Activated CD8-positive, alpha-beta T cell treated with anti-CD3 and anti-CD28 coated beads for 36 hours (primary cell): ENCODE data around the gene KEAP1. TPM values are rescaled to one million over a fixed set of nuclear protein-coding genes. Genes with fewer than 3 reads are reported as not detected.

Experiments used
- ATAC-seq: fragments of 200-7000 bp; cut with Tn5 transposase; one replicate; pipeline ENCODE4 v1.10.0; 2021; ENCODE audit warnings: mild to moderate bottlenecking, moderate library complexity
- CTCF ChIA-PET: fragments of 350-600 bp; sonication (Branson Sonifier 250); formaldehyde crosslinking; loops from one replicate; lab custom pipeline; 2021; ENCODE audit warnings: antibody characterized with exemption; lab: Charles Lee
- POLR2A ChIA-PET: fragments of 350-600 bp; sonication (Branson Sonifier 250); formaldehyde crosslinking; loops from one replicate; lab custom pipeline; 2021; ENCODE audit warnings: antibody characterized with exemption; lab: Charles Lee
- DNase-seq: peaks from one replicate; pipeline ENCODE4 v3.0.0-alpha.2; 2020
- H3K27ac Mint-ChIP-seq: one replicate; pipeline ENCODE4 v1.8.0; 2021; ENCODE audit warnings: mild to moderate bottlenecking, mixed read lengths
- H3K27me3 Mint-ChIP-seq: one replicate; pipeline ENCODE4 v1.8.0; 2021; ENCODE audit warnings: mixed read lengths
- H3K36me3 Mint-ChIP-seq: one replicate; pipeline ENCODE4 v1.8.0; 2021; ENCODE audit warnings: low read depth, mixed read lengths
- H3K4me1 Mint-ChIP-seq: one replicate; pipeline ENCODE4 v1.8.0; 2021; ENCODE audit warnings: low read depth, mixed read lengths
- H3K4me3 Mint-ChIP-seq: one replicate; pipeline ENCODE4 v1.8.0; 2021; ENCODE audit warnings: mild to moderate bottlenecking, moderate library complexity, mixed read lengths
- H3K9me3 Mint-ChIP-seq: one replicate; pipeline ENCODE4 v1.8.0; 2021; ENCODE audit warnings: mixed read lengths
- intact Hi-C: fragments of 100-400 bp; cut with micrococcal nuclease; formaldehyde crosslinking; loops from one replicate; pipeline ENCODE4 v1.10.0; 2022
- total RNA-seq, 2 experiments: library from RNA; stranded (reverse); gene quantifications; one replicate each; pipeline ENCODE4 v1.2.3, GENCODE V29; 2021
- TF ChIP-seq, protein P1 (sequence below): fragments of 200-600 bp; IDR thresholded peaks from one replicate; pipeline ENCODE4 v1.8.0; 2022; ENCODE audit warnings: antibody characterized with exemption, mild to moderate bottlenecking

KEAP1 gene
- total RNA-seq, 2 experiments from 2014 or later = 44.7 to 55.0 TPM

DNA sequence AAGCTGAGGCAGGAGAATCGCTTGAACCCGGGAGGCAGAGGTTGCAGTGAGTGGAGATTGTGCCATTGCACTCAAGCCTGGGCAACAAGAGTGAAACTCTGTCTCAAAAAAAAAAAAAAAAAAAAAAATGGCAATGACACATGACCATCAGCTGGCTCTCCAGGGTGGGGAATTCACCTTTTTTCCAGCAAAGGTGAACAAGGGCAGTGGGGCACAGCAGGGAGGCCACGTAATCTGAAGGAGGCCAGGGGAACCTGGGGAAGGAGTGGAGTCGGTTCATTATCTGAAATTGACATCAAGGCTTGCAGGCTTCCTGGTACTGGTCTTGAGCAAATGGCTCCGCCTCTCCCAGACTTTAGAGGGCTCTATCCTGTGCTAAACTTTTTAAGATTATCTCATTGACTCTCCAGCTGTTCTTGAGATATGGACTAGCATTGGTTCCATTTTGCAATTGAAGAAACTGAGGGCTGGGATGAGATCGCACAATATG, 28.1 kb downstream of the KEAP1 start:
- H3K4me1 Mint-ChIP-seq = peaks cover 9% of the 10 kb centered on the region
- peak; percentile 46 for DNase-seq
- TF ChIP-seq, protein P1, sequence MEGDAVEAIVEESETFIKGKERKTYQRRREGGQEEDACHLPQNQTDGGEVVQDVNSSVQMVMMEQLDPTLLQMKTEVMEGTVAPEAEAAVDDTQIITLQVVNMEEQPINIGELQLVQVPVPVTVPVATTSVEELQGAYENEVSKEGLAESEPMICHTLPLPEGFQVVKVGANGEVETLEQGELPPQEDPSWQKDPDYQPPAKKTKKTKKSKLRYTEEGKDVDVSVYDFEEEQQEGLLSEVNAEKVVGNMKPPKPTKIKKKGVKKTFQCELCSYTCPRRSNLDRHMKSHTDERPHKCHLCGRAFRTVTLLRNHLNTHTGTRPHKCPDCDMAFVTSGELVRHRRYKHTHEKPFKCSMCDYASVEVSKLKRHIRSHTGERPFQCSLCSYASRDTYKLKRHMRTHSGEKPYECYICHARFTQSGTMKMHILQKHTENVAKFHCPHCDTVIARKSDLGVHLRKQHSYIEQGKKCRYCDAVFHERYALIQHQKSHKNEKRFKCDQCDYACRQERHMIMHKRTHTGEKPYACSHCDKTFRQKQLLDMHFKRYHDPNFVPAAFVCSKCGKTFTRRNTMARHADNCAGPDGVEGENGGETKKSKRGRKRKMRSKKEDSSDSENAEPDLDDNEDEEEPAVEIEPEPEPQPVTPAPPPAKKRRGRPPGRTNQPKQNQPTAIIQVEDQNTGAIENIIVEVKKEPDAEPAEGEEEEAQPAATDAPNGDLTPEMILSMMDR = no peak
- ChIA-PET CTCF (interaction anchor here (1.3 kb wide), 1 partner anchor 72 kb away, joined by 6 read pairs; the partner anchor contains the start of gene CDC37), POLR2A (no interaction called here)
- ATAC-seq = peak; percentile 26
- intact Hi-C loops = loop anchor here (10.0 kb wide), 1 partner anchor 70 kb away; the partner anchor contains the start of gene CDC37
- no peak overlapping the region for H3K4me3 Mint-ChIP-seq
- H3K27ac Mint-ChIP-seq = no peak overlapping the region
- H3K36me3 Mint-ChIP-seq = no peaks in the 10 kb centered on the region
- H3K9me3 Mint-ChIP-seq = no peaks in the 10 kb centered on the region
- no peaks in the 10 kb centered on the region for H3K27me3 Mint-ChIP-seq

DNA sequence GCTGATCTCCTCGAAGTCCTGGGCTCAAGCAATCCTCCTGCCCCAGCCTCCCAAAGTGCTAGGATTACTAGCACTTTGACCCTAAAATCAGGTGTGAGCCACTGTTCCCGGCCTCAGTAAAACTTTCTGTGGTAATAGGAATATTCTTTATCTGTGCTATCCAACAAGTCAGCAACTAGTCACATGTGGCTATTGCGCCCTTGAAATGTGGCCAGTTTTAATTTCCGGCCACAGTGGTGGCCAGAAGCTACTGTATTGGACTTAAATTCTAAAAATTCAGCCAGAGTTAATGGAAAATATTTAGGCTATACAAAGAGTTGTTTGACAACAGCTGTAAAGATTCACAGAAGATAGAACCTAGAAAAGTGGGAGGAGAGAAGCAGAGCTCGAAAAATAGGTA, 30.0 kb downstream of the KEAP1 start:
- Mint-ChIP-seq H3K4me3 (no peak overlapping the region), H3K9me3 (no peaks in the 10 kb centered on the region), H3K27me3 (no peaks in the 10 kb centered on the region), H3K36me3 (no peaks in the 10 kb centered on the region), H3K4me1 (no peaks in the 10 kb centered on the region), H3K27ac (no peak overlapping the region)
- CTCF ChIA-PET = interaction anchor here (0.6 to 2.0 kb wide), 7 partner anchors 11 to 226 kb away, joined by 3 to 10 read pairs (median 3); partner anchors contain the start of gene CDC37
- POLR2A ChIA-PET = interaction anchor here (0.7 kb wide), 2 partner anchors 61 to 189 kb away, joined by 3 read pairs; no protein-coding TSS in a partner anchor
- no peak for ATAC-seq
- intact Hi-C loops = loop anchor here (10.0 kb wide), 1 partner anchor 68 kb away; the partner anchor contains the start of gene CDC37
- TF ChIP-seq, protein P1 = no peak
- DNase-seq = no peak

DNA sequence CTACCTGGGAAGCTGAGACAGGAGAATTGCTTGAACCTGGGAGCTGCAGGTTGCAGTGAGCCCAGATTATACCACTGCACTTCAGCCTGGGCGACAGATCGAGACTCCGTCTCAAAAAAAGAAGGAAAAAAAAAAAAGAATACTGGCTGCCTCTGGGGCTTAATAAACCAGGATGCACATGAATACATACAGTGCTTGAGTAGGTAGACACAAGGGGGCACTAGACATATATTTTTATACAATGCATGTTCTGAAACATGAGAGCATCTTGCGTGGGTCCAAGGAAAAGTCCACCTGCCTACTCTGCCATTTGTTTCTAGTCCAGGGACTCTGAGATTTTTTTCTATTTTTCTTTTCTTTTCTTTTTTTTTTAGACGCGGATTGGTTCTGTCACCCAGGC, 31.2 kb downstream of the KEAP1 start:
- peaks cover 1% of the 10 kb centered on the region for H3K36me3 Mint-ChIP-seq
- DNase-seq (peak; percentile 19), ATAC-seq (peak; percentile 63)
- H3K4me1 Mint-ChIP-seq = no peaks in the 10 kb centered on the region
- POLR2A ChIA-PET = interaction anchor here (0.7 kb wide), 1 partner anchor 16 kb away, joined by 3 read pairs; no protein-coding TSS in a partner anchor
- H3K27me3 Mint-ChIP-seq = no peaks in the 10 kb centered on the region
- no peak overlapping the region for H3K27ac Mint-ChIP-seq
- H3K4me3 Mint-ChIP-seq = no peak overlapping the region
- TF ChIP-seq, protein P1 = peak; percentile 64
- no peaks in the 10 kb centered on the region for H3K9me3 Mint-ChIP-seq
- CTCF ChIA-PET = interaction anchor here (0.8 to 2.0 kb wide), 3 partner anchors 12 to 334 kb away, joined by 3 to 10 read pairs (median 3); no protein-coding TSS in a partner anchor
- intact Hi-C loops = loop anchor here (10.0 kb wide), 1 partner anchor 67 kb away; the partner anchor contains the start of gene CDC37

DNA sequence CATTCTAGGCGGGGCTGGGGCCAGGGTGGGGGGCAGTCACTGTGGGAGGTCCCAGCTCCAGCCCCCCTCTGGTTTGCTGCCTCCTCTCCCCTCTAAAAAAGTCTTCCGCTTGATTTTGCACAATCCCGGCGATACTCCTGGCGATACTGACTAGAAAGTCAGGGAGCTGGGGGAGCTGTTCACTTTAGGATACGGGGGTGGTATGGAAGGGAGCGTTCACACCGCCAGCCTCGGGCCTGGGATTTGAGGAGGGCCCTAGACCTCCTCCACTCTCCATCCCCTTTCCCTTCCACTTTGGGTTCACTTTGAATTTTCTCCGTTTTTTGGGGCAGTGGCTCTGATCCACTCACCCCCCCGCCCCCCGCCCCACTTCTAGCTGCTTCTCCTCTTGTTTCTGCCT, 35.0 kb downstream of the KEAP1 start:
- H3K27me3 Mint-ChIP-seq = no peaks in the 10 kb centered on the region
- DNase-seq = no peak
- intact Hi-C loops = no loop called here
- peaks cover 12% of the 10 kb centered on the region for H3K36me3 Mint-ChIP-seq
- ChIA-PET POLR2A (no interaction called here), CTCF (interaction anchor here (1.6 kb wide), 1 partner anchor 11 kb away, joined by 7 read pairs; no protein-coding TSS in a partner anchor)
- TF ChIP-seq, protein P1 = no peak
- ATAC-seq = no peak
- no peak overlapping the region for H3K27ac Mint-ChIP-seq
- no peaks in the 10 kb centered on the region for H3K9me3 Mint-ChIP-seq
- no peak overlapping the region for H3K4me3 Mint-ChIP-seq
- H3K4me1 Mint-ChIP-seq = no peaks in the 10 kb centered on the region

DNA sequence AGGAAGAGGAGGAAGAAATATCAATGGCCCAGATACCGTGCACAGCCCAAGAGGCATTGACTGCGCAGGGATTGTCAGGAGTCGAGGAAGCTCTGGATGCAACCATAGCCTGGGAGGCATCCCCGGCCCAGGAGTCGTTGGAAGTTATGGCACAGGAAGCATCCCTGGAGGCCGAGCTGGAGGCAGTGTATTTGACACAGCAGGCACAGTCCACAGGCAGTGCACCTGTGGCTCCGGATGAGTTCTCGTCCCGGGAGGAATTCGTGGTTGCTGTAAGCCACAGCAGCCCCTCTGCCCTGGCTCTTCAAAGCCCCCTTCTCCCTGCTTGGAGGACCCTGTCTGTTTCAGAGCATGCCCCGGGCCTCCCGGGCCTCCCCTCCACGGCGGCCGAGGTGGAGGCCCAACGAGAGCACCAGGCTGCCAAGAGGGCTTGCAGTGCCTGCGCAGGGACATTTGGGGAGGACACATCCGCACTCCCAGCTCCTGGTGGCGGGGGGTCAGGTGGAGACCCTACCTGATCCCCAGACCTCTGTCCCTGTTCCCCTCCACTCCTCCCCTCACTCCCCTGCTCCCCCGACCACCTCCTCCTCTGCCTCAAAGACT, 36.0 kb downstream of the KEAP1 start:
- Mint-ChIP-seq H3K36me3 (peaks cover 12% of the 10 kb centered on the region), H3K9me3 (no peaks in the 10 kb centered on the region), H3K4me3 (no peak overlapping the region), H3K4me1 (peaks cover 2% of the 10 kb centered on the region), H3K27ac (no peak overlapping the region), H3K27me3 (no peaks in the 10 kb centered on the region)
- DNase-seq (no peak), ATAC-seq (no peak)
- ChIA-PET CTCF (interaction anchor here (1.6 to 2.1 kb wide), 2 partner anchors 11 to 12 kb away, joined by 7 to 14 read pairs; no protein-coding TSS in a partner anchor), POLR2A (no interaction called here)
- TF ChIP-seq, protein P1 = no peak
- intact Hi-C loops = no loop called here
